Spleen (tissue), 11 donors: ENCODE data around the gene PLSCR5. TPM values are rescaled to one million over a fixed set of nuclear protein-coding genes. Genes with fewer than 3 reads are reported as not detected.

Source experiments
- DNase-seq: peaks from one replicate; pipeline ENCODE4 v3.0.0-alpha.2; 2020
- H3K27ac ChIP-seq, 8 donors: fragments of 200-600 bp; sonication (generic) in 7 of 8; 1 replicate in 4 of 8; 2 replicates in 4 of 8; pipeline versions ENCODE4 v1.5.0 to v1.8.0; 2016 to 2021; ENCODE audit warnings: inconsistent platforms in 4 of 8, mild to moderate bottlenecking in 4 of 8, moderate library complexity in 1 of 8
- H3K27me3 ChIP-seq, 7 donors: fragments of 200-600 bp; sonication (generic) in 6 of 7; replicated peaks in 1 of 7; 1 replicate in 4 of 7; 2 replicates in 3 of 7; pipeline versions ENCODE4 v1.5.0 to v1.8.0; 2016 to 2021; ENCODE audit warnings: inconsistent platforms in 3 of 7, mild to moderate bottlenecking in 1 of 7
- H3K36me3 ChIP-seq, 6 donors: fragments of 200-600 bp; sonication (generic) in 5 of 6; 1 replicate in 4 of 6; 2 replicates in 2 of 6; pipeline versions ENCODE4 v1.5.0 to v1.8.0; 2016 to 2021; ENCODE audit warnings: inconsistent platforms in 2 of 6
- H3K4me1 ChIP-seq, 6 donors: fragments of 200-600 bp; sonication (generic) in 5 of 6; 1 replicate in 3 of 6; 2 replicates in 3 of 6; pipeline versions ENCODE4 v1.5.0 to v1.8.0; 2016 to 2021; ENCODE audit warnings: inconsistent platforms in 3 of 6
- H3K4me3 ChIP-seq, 8 donors: fragments of 200-600 bp; sonication (generic) in 7 of 8; 1 replicate in 4 of 8; 2 replicates in 4 of 8; pipeline versions ENCODE4 v1.5.0 to v1.8.0; 2016 to 2021; ENCODE audit warnings: inconsistent platforms in 4 of 8, mild to moderate bottlenecking in 4 of 8, moderate library complexity in 2 of 8
- H3K9me3 ChIP-seq, 8 donors: fragments of 200-600 bp; sonication (generic) in 7 of 8; 1 replicate in 4 of 8; 2 replicates in 4 of 8; pipeline versions ENCODE4 v1.5.0 to v1.8.0; 2016 to 2021; ENCODE audit warnings: inconsistent platforms in 4 of 8
- POLR2A ChIP-seq, 3 donors: fragments of 450-650 bp; IDR thresholded peaks; one replicate each; pipeline ENCODE4 v1.5.1; 2017; ENCODE audit warnings: antibody characterized with exemption in 3 of 3, mild to moderate bottlenecking in 1 of 3
- POLR2AphosphoS5 ChIP-seq, 3 donors: sonication (generic); formaldehyde crosslinking; IDR thresholded peaks; one replicate each; pipeline ENCODE4 v1.5.1; 2017; ENCODE audit warnings: antibody characterized with exemption in 3 of 3
- WGBS, 5 donors: extraction: QIAGEN DNeasy Blood & Tissue Kit in 3 of 5; methylation state at CpG; one replicate each; pipeline versions ENCODE4 v1.1.5 to v1.1.7; 2013 to 2018; 5-methylcytosine and 5-hydroxymethylcytosine counted together
- intact Hi-C: fragments of 100-400 bp; cut with DNase I; formaldehyde crosslinking; loops from one replicate; pipeline ENCODE4 v1.15.0; 2023; ENCODE audit warnings: low total_unique reads
- polyA plus RNA-seq, 3 donors: library from polyadenylated mRNA; stranded (reverse); fragments of 200-250 nt; gene quantifications; one replicate each; pipeline ENCODE4 v1.2.1, GENCODE V29; 2013
- total RNA-seq, 7 donors: library from RNA; depleted of rRNA in 3 of 7; stranded (reverse); fragments of >200 nt in 3 of 7; fragmentation: NEBNext Ultra II Directional in 4 of 7; extraction: Animal tissue kit (Norgen Biotek cat#: 25700) in 4 of 7; gene quantifications; one replicate each; pipeline versions ENCODE4 v1.1.0 to v1.2.1, GENCODE V29; 2016 to 2021
- TF ChIP-seq, protein P1 (sequence below), 11 experiments: fragments of 200-600 bp in 7 of 11; fragments of 450-650 bp in 4 of 11; sonication (generic) in 4 of 11; IDR thresholded peaks in 8 of 11; conservative IDR thresholded peaks in 3 of 11; 1 replicate in 7 of 11; 2 replicates in 4 of 11; pipeline versions ENCODE4 v1.4.0 to v1.8.0; 2016 to 2021; ENCODE audit warnings: antibody characterized with exemption in 11 of 11, inconsistent platforms in 4 of 11, mild to moderate bottlenecking in 1 of 11
- donor health status: healthy with polysubstance abuse.
- donor health status: DM: no; HTN: no; CAD: no; lungs with moderate emphysema.
- donor health status: DM: no; HTN: no; CAD: no.
- donor health status: Bipolar disorder and iron deficiency.
- donor health status: healthy.
- donor health status: DM: no; HTN: no; CAD: no.
- donor health status: DM: yes; HTN: yes; CAD: no.

The PLSCR5 gene
- total and polyA plus RNA-seq, 10 donors, result not detected

DNA sequence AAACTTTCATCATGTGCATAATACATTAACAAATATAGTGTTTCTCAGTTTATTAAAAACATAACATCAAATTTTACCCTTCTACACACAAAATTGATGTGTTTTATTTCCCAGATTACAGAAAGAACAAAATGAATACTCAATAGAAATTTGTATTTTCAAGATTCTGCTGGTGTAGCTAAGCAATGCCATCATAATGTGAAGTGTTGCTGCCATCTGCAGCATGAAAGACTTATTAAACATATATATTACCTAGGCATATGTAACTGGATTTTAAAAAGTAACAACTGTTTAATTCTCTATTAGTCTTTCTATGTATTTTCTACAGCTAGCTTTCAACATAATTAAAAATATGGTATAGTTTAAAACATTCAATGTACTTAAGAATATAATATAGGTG, 27.5 kb downstream of the PLSCR5 start:
- intact Hi-C loops, result loop anchor here (5.0 kb wide), 1 partner anchor 355 kb away; no protein-coding TSS in a partner anchor

DNA sequence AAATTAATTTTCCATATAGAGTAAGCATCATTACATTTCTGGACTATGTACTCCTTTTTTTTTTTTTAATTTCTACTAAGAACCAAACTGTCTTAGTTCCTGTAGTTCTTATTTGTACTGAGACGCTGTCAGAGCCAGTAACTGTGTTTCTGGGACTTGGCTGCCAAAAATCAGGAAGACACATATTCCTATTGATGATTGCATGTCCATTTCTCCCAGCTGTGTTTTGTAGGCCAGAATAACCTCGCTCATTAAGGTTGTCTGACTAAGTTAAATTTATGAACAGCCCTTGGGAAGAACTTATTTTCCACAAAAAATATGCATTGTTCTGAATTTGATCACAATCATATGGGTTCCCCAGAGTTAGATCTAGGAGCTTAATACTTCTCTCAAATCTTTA, 29.5 kb downstream of the PLSCR5 start:
- no peak overlapping the region for H3K4me3 ChIP-seq
- DNase-seq, result no peak
- no peaks in the 10 kb centered on the region for H3K4me1 ChIP-seq
- no peaks in the 10 kb centered on the region for H3K36me3 ChIP-seq
- WGBS, 5 donors, result 72 to 86% (median 84%) methylated on average over 2 of the region's 2 CpGs
- intact Hi-C loops, result loop anchor here (5.0 kb wide), 1 partner anchor 353 kb away; no protein-coding TSS in a partner anchor
- H3K27me3 ChIP-seq, result no peaks in the 10 kb centered on the region
- TF ChIP-seq POLR2A (IDR thresholded peaks at IDR 0.05) (no peak), POLR2AphosphoS5 (IDR thresholded peaks at IDR 0.05) (no peak)
- TF ChIP-seq, protein P1, sequence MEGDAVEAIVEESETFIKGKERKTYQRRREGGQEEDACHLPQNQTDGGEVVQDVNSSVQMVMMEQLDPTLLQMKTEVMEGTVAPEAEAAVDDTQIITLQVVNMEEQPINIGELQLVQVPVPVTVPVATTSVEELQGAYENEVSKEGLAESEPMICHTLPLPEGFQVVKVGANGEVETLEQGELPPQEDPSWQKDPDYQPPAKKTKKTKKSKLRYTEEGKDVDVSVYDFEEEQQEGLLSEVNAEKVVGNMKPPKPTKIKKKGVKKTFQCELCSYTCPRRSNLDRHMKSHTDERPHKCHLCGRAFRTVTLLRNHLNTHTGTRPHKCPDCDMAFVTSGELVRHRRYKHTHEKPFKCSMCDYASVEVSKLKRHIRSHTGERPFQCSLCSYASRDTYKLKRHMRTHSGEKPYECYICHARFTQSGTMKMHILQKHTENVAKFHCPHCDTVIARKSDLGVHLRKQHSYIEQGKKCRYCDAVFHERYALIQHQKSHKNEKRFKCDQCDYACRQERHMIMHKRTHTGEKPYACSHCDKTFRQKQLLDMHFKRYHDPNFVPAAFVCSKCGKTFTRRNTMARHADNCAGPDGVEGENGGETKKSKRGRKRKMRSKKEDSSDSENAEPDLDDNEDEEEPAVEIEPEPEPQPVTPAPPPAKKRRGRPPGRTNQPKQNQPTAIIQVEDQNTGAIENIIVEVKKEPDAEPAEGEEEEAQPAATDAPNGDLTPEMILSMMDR (IDR thresholded peaks at IDR 0.05 in 8 of 11, conservative IDR thresholded peaks at IDR 0.05 in 3 of 11), result no peak
- H3K27ac ChIP-seq, result no peak overlapping the region
- H3K9me3 ChIP-seq, result no peaks in the 10 kb centered on the region

More for the DNA sequence above, 27.5 kb downstream of the PLSCR5 start:
- peaks cover 0 to 6% (median 1%) of the 10 kb centered on the region in 8 donors for H3K9me3 ChIP-seq
- no peak overlapping the region for H3K27ac ChIP-seq
- H3K4me1 ChIP-seq, result no peaks in the 10 kb centered on the region
- H3K36me3 ChIP-seq, result no peaks in the 10 kb centered on the region
- H3K27me3 ChIP-seq, result no peaks in the 10 kb centered on the region
- no peak for DNase-seq
- TF ChIP-seq, protein P1 (IDR thresholded peaks at IDR 0.05 in 8 of 11, conservative IDR thresholded peaks at IDR 0.05 in 3 of 11), result peak in 9 of 11 experiments; percentile 13 to 50 (median 30)
- TF ChIP-seq POLR2A (IDR thresholded peaks at IDR 0.05), result no peak
- H3K4me3 ChIP-seq, result no peak overlapping the region

DNA sequence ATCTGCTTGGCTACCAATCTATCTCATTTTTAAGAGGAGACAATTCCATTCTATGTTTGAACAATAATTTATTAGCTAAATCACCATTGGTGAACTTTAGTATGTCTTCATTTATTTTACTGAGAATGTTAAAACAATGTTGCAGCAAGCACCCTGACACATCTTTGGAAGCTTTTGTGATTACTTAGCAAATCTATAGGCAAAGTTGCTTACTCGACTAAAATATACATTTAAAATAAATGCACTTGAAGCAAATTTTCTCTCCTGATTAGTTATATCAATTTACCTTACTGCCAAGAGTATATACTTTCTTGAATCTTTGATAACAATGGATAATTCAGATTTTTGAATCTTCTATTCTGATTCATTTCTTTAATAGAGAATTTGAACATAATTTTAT, 31.0 kb downstream of the PLSCR5 start:
- Histone ChIP-seq H3K36me3 (no peaks in the 10 kb centered on the region), H3K9me3 (no peaks in the 10 kb centered on the region), H3K4me3 (no peak overlapping the region), H3K4me1 (no peaks in the 10 kb centered on the region), H3K27ac (no peak overlapping the region), H3K27me3 (no peaks in the 10 kb centered on the region)
- 79 to 90% (median 86%) methylated on average over 1 of the region's 1 CpG for WGBS, 5 donors
- intact Hi-C loops, result no loop called here
- DNase-seq, result no peak
- TF ChIP-seq POLR2A (IDR thresholded peaks at IDR 0.05), result no peak
- no peak for TF ChIP-seq POLR2AphosphoS5 (IDR thresholded peaks at IDR 0.05)
- TF ChIP-seq, protein P1 (IDR thresholded peaks at IDR 0.05 in 8 of 11, conservative IDR thresholded peaks at IDR 0.05 in 3 of 11), result no peak

DNA sequence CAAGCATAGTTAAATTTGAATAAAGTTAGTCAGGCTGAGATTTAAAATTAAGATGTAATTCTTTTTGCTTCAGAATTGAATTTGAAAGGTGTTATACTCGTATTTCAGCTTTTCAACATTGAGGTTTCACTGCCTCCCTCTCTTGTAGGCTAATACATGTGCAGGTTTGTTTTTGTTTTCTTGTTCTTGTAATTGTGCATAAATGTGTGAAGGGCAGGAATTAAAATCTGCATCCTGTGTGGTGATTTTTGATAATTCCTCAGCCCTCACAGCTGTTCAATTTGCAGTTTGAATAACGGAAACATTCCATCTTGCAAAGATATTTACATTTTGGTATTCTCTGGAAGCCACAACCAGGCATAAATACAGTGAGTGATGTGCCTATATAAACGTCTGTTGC, 35.8 kb downstream of the PLSCR5 start:
- no peak for DNase-seq
- no peaks in the 10 kb centered on the region for H3K4me1 ChIP-seq
- H3K4me3 ChIP-seq, result no peak overlapping the region
- 53 to 79% (median 71%) methylated on average over 3 of the region's 3 CpGs for WGBS, 5 donors
- no peaks in the 10 kb centered on the region for H3K9me3 ChIP-seq
- intact Hi-C loops, result no loop called here
- TF ChIP-seq, protein P1 (IDR thresholded peaks at IDR 0.05 in 8 of 11, conservative IDR thresholded peaks at IDR 0.05 in 3 of 11), result no peak
- no peak for TF ChIP-seq POLR2A (IDR thresholded peaks at IDR 0.05)
- TF ChIP-seq POLR2AphosphoS5 (IDR thresholded peaks at IDR 0.05), result no peak
- no peaks in the 10 kb centered on the region for H3K27me3 ChIP-seq
- H3K36me3 ChIP-seq, result no peaks in the 10 kb centered on the region
- no peak overlapping the region for H3K27ac ChIP-seq
